HG03558 (cell line): ENCODE measurements around the gene MASP1.
"Not testable (repeated sequence)": the region's sequence is repeated elsewhere in the genome, so short reads cannot be mapped to it uniquely, and the experiment has no call there.

Experiments
- ATAC-seq: cut with Tn5 transposase; IDR thresholded peaks from one replicate; pipeline ENCODE4 v1.9.1; 2021; ENCODE audit warnings: moderate number of reproducible peaks; ENCODE audit not compliant: unreplicated experiment; ENCODE audit errors: extremely low read depth

MASP1 gene

DNA sequence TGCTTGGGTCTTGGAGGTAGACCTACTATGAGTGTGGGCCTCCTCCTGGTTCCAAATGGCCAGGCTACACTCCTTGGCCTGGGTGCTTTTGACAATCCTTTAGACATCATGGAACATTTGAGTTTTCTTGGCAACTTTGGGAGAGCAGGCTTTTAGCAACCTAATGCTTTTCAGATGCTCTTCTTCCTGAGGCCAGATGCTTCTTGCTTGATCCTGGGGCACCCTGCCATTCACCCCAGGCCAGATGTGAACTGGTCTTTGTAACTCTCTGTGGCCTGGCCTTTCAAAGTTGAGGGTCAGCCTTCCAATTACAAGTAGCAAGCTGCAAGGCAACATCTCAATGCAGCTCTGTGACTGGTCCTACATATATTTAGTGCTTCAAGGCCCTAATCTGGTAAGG lies 53.8 kb downstream of the MASP1 start:
- no peak for ATAC-seq

- no peak for ATAC-seq
These were observed 54.6 kb downstream of the MASP1 start for GRCh38 chr3:187236962-187237361.

- ATAC-seq, result no peak
These were observed 61.5 kb downstream of the MASP1 start for GRCh38 chr3:187230011-187230410.

GRCh38 chr3:187228740-187229139 lies 62.8 kb downstream of the MASP1 start:
- ATAC-seq, result no peak

- no peak for ATAC-seq
These were observed 63.8 kb downstream of the MASP1 start for GRCh38 chr3:187227658-187228258.

DNA sequence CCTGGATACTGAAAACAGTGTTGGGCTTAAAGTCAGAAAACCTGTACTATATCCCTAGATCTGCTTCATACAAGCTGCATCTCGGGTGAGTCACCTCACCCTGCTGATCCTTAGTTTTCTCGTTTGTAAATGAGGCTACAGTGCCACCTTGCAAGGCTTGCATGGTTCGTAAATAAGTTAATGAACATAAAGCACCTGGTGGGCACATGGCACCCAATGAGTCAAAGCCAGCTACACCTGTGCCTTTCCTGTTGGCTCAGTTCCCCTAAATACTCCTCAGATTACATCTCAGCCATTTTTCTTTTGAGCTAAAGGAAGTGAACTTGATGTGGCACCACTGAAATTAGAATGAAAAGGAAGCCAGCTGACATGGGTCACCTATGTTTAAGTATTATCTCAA lies 67.7 kb downstream of the MASP1 start:
- no peak for ATAC-seq

DNA sequence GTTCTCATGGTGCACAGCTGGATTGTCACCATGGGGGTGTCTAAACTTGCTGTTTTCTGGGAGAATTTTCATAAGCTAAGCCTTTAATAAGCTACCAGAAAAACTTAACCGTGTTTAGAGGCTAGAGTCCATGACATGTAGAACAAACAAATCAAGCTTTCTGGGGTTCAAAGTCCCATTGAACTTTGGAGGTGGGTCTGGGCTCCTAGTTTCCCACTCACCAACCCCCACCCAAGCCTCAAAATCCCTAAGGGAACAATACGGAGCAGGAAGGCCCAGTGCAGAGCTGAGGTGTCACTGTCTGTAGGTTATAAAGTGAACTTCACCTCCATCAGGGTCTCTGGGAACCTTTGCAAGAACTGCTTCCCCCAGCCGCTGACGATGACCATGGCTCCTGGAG lies 68.7 kb downstream of the MASP1 start:
- no peak for ATAC-seq

- no peak for ATAC-seq
These were observed 76.1 kb downstream of the MASP1 start for GRCh38 chr3:187215460-187215859.

- ATAC-seq, result no peak
These were observed 77.9 kb downstream of the MASP1 start for GRCh38 chr3:187213616-187214015.

- no peak for ATAC-seq
These were observed 78.8 kb downstream of the MASP1 start for GRCh38 chr3:187212705-187213104.

DNA sequence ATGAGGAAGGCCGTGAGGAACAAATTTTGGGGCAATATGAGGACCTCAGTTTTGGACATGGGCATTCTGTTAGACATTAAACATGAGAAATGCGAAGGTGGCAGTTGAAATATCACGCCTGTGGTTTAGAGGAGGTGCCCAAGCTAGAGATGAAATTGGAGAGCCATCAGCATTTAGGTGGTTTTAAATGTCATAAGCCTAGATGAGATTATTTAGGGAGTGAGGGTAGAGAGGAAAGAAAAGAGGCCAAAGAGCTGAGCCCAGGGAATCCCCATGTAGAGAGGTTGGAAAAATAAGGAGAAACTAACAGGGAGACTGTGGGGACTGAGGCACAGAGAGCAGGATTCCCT lies 79.4 kb downstream of the MASP1 start:
- no peak for ATAC-seq

- no peak for ATAC-seq
These were observed 79.9 kb downstream of the MASP1 start for GRCh38 chr3:187211532-187212195.

GRCh38 chr3:187210545-187211327 lies 80.8 kb downstream of the MASP1 start:
- peak; percentile 92 for ATAC-seq

DNA sequence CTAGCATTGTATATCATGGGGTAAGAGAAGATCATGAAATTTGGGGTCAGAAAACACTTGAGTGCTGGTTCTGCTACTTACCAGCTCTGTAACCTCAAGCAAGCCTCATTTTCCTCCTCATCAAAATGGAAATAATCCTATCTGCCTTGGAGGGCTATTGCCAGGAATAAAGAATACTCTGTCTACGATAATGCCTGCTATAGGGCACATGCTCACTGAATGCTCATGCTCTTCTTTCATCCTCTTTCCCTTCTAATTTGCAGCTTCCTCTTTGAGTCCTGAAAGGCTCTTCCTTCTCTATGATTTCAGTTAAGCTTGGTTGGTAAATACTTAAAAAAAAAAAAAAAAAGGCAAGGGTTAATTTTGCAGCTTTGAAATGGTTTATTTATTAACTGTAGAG lies 81.4 kb downstream of the MASP1 start:
- ATAC-seq, result no peak

- no peak for ATAC-seq
These were observed 82.0 kb downstream of the MASP1 start for GRCh38 chr3:187209491-187209890.

- ATAC-seq, result no peak
These were observed 83.4 kb downstream of the MASP1 start for GRCh38 chr3:187208159-187208558.

DNA sequence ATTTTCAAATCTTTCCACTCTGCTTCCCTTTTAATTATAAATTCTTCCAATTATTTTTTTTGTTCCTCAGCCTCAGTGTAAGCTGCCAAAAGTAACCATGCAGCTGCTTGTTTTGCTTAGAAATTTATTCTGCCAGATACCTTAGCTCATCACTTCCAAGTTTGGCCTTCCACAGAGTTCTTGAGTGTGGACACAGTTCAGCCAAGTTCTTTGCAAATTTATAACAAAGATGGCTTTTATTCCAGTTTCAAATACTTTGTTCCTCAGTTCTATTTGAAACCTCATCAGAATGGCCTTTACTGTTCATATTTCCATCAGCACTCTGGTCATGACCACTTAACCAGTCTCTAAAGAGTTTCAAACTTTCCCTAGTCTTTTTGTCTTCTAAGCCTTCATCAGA lies 83.9 kb downstream of the MASP1 start:
- no peak for ATAC-seq

- no peak for ATAC-seq
These were observed 84.5 kb downstream of the MASP1 start for GRCh38 chr3:187207062-187207461.

GRCh38 chr3:187205683-187206082 lies 85.9 kb downstream of the MASP1 start:
- ATAC-seq, result no peak

GRCh38 chr3:187199463-187200050 lies 92.0 kb downstream of the MASP1 start:
- ATAC-seq, result not testable (repeated sequence)

DNA sequence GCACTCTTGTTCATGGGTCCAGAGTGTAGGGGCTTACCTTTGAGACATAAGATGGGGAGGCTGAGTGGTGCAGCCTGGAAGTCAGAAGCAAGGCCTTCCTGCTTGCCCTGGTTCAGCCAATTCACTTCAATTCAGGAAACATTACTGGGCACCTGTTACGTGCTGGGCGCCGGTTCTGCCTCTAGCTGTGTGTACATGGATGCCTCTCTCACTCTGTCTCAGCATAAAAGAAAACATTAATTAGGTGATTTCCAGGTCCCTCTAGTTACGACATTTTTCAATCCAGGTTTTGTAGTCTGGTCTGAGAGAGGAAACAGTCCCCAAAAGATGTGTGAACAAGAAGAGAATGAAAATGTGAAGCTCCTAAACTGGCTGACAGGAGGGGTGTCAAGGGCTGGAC lies 93.0 kb downstream of the MASP1 start:
- no peak for ATAC-seq
